Activated CD4-positive, alpha-beta memory T cell treated with anti-CD3 and anti-CD28 coated beads, Interleukin-2, amount 10 ng/mL, durations not matched to agents 7 days and 5 days (primary cell): ENCODE measurements around the gene HELB. TPM values are rescaled to one million over a fixed set of nuclear protein-coding genes. Genes with fewer than 3 reads are reported as not detected.
A peak's percentile ranks its signal among the peaks of the same experiment; 100 is the strongest.
"Not testable (repeated sequence)": the region's sequence is repeated elsewhere in the genome, so short reads cannot be mapped to it uniquely, and the experiment has no call there.

Source experiments
- CTCF ChIA-PET: fragments of 350-600 bp; sonication (Branson Sonifier 250); formaldehyde crosslinking; loops from one replicate; lab custom pipeline; 2021; ENCODE audit warnings: antibody characterized with exemption, inconsistent platforms; lab: Charles Lee
- POLR2A ChIA-PET: fragments of 350-600 bp; sonication (Branson Sonifier 250); formaldehyde crosslinking; loops from one replicate; lab custom pipeline; 2021; ENCODE audit warnings: antibody characterized with exemption; lab: Charles Lee
- DNase-seq: peaks from one replicate; pipeline ENCODE4 v3.0.0-alpha.2; 2020
- H3K27ac Mint-ChIP-seq: one replicate; pipeline ENCODE4 v1.8.0; 2021; ENCODE audit warnings: mild to moderate bottlenecking, mixed read lengths
- H3K27me3 Mint-ChIP-seq: one replicate; pipeline ENCODE4 v1.8.0; 2021; ENCODE audit warnings: mixed read lengths
- H3K36me3 Mint-ChIP-seq: one replicate; pipeline ENCODE4 v1.8.0; 2021; ENCODE audit warnings: low read depth, mixed read lengths
- H3K4me1 Mint-ChIP-seq: one replicate; pipeline ENCODE4 v1.8.0; 2021; ENCODE audit warnings: mixed read lengths
- H3K4me3 Mint-ChIP-seq: one replicate; pipeline ENCODE4 v1.8.0; 2021; ENCODE audit warnings: mild to moderate bottlenecking, mixed read lengths
- H3K9me3 Mint-ChIP-seq: one replicate; pipeline ENCODE4 v1.8.0; 2021; ENCODE audit warnings: mixed read lengths
- total RNA-seq, 2 experiments: library from RNA; stranded (reverse); gene quantifications; one replicate each; pipeline ENCODE4 v1.2.3, GENCODE V29; 2021

HELB gene
- total RNA-seq, 2 experiments from 2014 or later: 34.2 to 38.3 TPM

GRCh38 chr12:66279123-66279712 is 23.1 kb upstream of the HELB start:
- no peaks in the 10 kb centered on the region for H3K27me3 Mint-ChIP-seq
- H3K4me3 Mint-ChIP-seq: no peak overlapping the region
- ChIA-PET POLR2A (interaction anchor here (0.7 to 2.0 kb wide), 4 partner anchors 9 to 40 kb away, joined by 3 to 6 read pairs (median 4); partner anchors contain the start of gene HELB), CTCF (interaction anchor here (0.7 to 3.0 kb wide), 12 partner anchors 9 to 134 kb away, joined by 3 to 21 read pairs (median 4); partner anchors contain the start of gene HELB)
- peaks cover 10% of the 10 kb centered on the region for H3K9me3 Mint-ChIP-seq
- H3K4me1 Mint-ChIP-seq: peaks cover 25% of the 10 kb centered on the region
- H3K27ac Mint-ChIP-seq: no peak overlapping the region
- H3K36me3 Mint-ChIP-seq: peaks cover 9% of the 10 kb centered on the region
- peak; percentile 58 for DNase-seq

DNA sequence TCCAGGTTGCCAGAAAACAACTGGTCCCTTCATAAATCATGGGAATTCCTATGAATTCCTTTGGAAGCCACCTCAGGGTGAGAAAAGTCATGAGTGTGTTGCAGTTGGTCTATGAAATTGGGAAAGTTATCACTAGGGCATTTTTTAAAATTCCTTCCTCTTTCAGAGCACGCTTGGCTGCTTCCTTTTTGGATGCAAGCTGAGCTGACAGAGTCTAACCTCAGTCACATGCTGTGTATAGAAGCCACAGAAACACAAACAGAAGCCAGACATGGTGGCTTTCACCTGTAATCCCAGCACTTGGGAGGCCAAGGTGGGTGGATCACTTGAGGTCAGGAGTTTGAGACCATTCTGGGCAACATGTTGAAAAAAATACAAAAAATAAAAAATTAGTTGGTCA is 21.7 kb upstream of the HELB start:
- Mint-ChIP-seq H3K4me1 (peaks cover 25% of the 10 kb centered on the region), H3K27ac (no peak overlapping the region), H3K4me3 (no peak overlapping the region), H3K27me3 (no peaks in the 10 kb centered on the region), H3K9me3 (peaks cover 10% of the 10 kb centered on the region), H3K36me3 (peaks cover 9% of the 10 kb centered on the region)
- no peak for DNase-seq
- CTCF ChIA-PET: interaction anchor here (0.9 to 2.1 kb wide), 3 partner anchors 10 to 135 kb away, joined by 3 to 5 read pairs (median 4); no protein-coding TSS in a partner anchor
- POLR2A ChIA-PET: interaction anchor here (2.0 kb wide), 1 partner anchor 11 kb away, joined by 6 read pairs; no protein-coding TSS in a partner anchor

DNA sequence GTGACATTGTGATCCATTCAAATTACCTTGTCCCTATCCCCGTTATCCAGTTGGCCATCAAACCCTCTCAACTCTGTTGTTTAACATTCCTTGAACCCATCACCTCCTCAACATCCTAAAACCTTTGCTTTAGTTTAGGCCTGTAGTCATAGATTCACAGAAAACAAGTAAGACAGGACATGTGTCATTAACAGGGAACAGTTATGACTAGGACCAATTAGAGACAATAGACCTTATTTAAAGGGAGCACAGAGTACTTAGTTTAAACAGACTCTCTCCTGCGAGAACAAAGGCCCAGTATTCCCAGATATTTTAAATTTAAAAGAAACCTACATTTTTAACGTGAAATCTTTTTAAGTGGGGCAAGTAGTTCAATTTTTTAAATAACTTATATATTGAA is 20.0 kb upstream of the HELB start:
- ChIA-PET CTCF (interaction anchor here (1.3 kb wide), 1 partner anchor 20 kb away, joined by 4 read pairs; the partner anchor contains the start of gene HELB), POLR2A (no interaction called here)
- DNase-seq: no peak
- Mint-ChIP-seq H3K36me3 (peaks cover 18% of the 10 kb centered on the region), H3K27ac (no peak overlapping the region), H3K9me3 (peaks cover 14% of the 10 kb centered on the region), H3K4me3 (no peak overlapping the region), H3K4me1 (peaks cover 28% of the 10 kb centered on the region), H3K27me3 (no peaks in the 10 kb centered on the region)

DNA sequence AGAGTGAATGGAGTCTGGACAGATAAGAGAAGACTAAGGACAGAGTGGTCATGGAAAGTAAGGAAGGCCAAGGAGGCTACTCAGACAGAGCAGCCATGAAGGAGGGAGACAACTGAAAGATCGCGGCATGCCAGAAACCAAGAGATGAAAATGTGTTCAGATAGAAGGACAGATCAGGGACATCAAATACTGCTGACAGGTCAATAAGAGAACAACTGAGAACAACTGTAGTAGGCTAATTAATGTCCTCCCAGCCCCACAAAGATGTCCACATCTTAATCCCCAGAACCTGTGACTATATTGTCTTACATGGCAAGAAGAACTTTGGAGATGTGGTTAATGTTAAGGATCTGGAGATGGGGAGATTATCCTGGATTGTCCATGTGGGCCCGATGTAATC is 15.0 kb upstream of the HELB start:
- POLR2A ChIA-PET: no interaction called here
- CTCF ChIA-PET: no interaction called here
- H3K27ac Mint-ChIP-seq: peak overlapping the region; percentile 83
- no peak overlapping the region for H3K4me3 Mint-ChIP-seq
- no peak for DNase-seq
- H3K36me3 Mint-ChIP-seq: peaks cover 41% of the 10 kb centered on the region
- no peaks in the 10 kb centered on the region for H3K27me3 Mint-ChIP-seq
- peaks cover 64% of the 10 kb centered on the region for H3K4me1 Mint-ChIP-seq
- H3K9me3 Mint-ChIP-seq: peaks cover 13% of the 10 kb centered on the region

GRCh38 chr12:66288121-66288520 is 14.2 kb upstream of the HELB start:
- DNase-seq: peak; percentile 69
- POLR2A ChIA-PET: interaction anchor here (0.8 to 4.5 kb wide), 6 partner anchors 15 to 158 kb away, joined by 3 to 94 read pairs (median 8); partner anchors contain the start of genes HELB, LLPH and TMBIM4
- H3K4me1 Mint-ChIP-seq: peaks cover 69% of the 10 kb centered on the region

GRCh38 chr12:66289485-66289884 is 12.8 kb upstream of the HELB start:
- no peak overlapping the region for H3K4me3 Mint-ChIP-seq
- H3K9me3 Mint-ChIP-seq: peaks cover 22% of the 10 kb centered on the region
- no peak for DNase-seq
- CTCF ChIA-PET: interaction anchor here (1.3 kb wide), 1 partner anchor 120 kb away, joined by 3 read pairs; no protein-coding TSS in a partner anchor
- peaks cover 50% of the 10 kb centered on the region for H3K36me3 Mint-ChIP-seq
- POLR2A ChIA-PET: interaction anchor here (1.5 to 4.5 kb wide), 3 partner anchors 13 to 159 kb away, joined by 5 to 94 read pairs (median 6); partner anchors contain the start of genes HELB, LLPH and TMBIM4
- H3K27ac Mint-ChIP-seq: peak overlapping the region; percentile 96
- no peaks in the 10 kb centered on the region for H3K27me3 Mint-ChIP-seq
- H3K4me1 Mint-ChIP-seq: peaks cover 69% of the 10 kb centered on the region

More at GRCh38 chr12:66288121-66288520, 14.2 kb upstream of the HELB start:
- Mint-ChIP-seq H3K27ac (peak overlapping the region; percentile 83), H3K9me3 (peaks cover 17% of the 10 kb centered on the region), H3K27me3 (no peaks in the 10 kb centered on the region), H3K36me3 (peaks cover 47% of the 10 kb centered on the region), H3K4me3 (peak overlapping the region; percentile 33)
- CTCF ChIA-PET: interaction anchor here (0.8 to 1.1 kb wide), 4 partner anchors 9 to 64 kb away, joined by 3 to 7 read pairs (median 4); partner anchors contain the start of gene HELB

- Mint-ChIP-seq H3K36me3 (peaks cover 50% of the 10 kb centered on the region), H3K4me3 (peak overlapping the region; percentile 45), H3K9me3 (peaks cover 22% of the 10 kb centered on the region), H3K27me3 (no peaks in the 10 kb centered on the region), H3K27ac (peak overlapping the region; percentile 96), H3K4me1 (peaks cover 69% of the 10 kb centered on the region)
- ChIA-PET CTCF (interaction anchor here (0.6 to 1.3 kb wide), 3 partner anchors 13 to 118 kb away, joined by 3 to 4 read pairs (median 3); no protein-coding TSS in a partner anchor), POLR2A (interaction anchor here (0.6 to 4.5 kb wide), 5 partner anchors 9 to 160 kb away, joined by 3 to 94 read pairs (median 5); partner anchors contain the start of genes HELB, LLPH and TMBIM4)
- peak; percentile 58 for DNase-seq
Observed at GRCh38 chr12:66290716-66291200, 11.5 kb upstream of the HELB start.

- H3K27me3 Mint-ChIP-seq: peaks cover 2% of the 10 kb centered on the region
- CTCF ChIA-PET: no interaction called here
- H3K4me1 Mint-ChIP-seq: peaks cover 48% of the 10 kb centered on the region
- H3K27ac Mint-ChIP-seq: no peak overlapping the region
- no peak for DNase-seq
- peaks cover 15% of the 10 kb centered on the region for H3K36me3 Mint-ChIP-seq
- H3K4me3 Mint-ChIP-seq: no peak overlapping the region
- POLR2A ChIA-PET: no interaction called here
- peaks cover 15% of the 10 kb centered on the region for H3K9me3 Mint-ChIP-seq
Observed at GRCh38 chr12:66296176-66296683, 6.1 kb upstream of the HELB start.

DNA sequence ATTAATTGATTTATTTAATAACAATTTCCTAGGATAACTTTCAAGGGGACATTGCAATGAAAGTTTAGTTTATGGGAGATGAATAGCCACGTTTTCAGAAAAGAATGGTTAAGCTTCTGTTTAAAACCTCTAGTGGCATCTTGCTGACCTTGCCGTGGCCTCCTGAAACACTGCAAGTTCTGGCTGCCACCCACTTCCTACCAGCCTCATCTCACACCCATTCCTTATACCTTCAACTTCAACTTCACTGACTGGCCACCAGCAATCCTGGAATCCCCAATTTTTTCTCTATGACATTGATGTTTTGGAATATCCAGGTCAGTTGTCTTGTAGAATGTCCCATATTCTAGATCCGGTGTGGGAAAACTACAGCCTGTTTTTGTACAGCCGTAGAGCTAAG is 5.2 kb upstream of the HELB start:
- Mint-ChIP-seq H3K27ac (no peak overlapping the region), H3K27me3 (peaks cover 2% of the 10 kb centered on the region), H3K4me1 (peaks cover 45% of the 10 kb centered on the region), H3K4me3 (no peak overlapping the region), H3K36me3 (peaks cover 11% of the 10 kb centered on the region), H3K9me3 (peaks cover 11% of the 10 kb centered on the region)
- no peak for DNase-seq
- ChIA-PET POLR2A (no interaction called here), CTCF (no interaction called here)

GRCh38 chr12:66297923-66298322 is 4.4 kb upstream of the HELB start:
- peaks cover 7% of the 10 kb centered on the region for H3K9me3 Mint-ChIP-seq
- H3K4me3 Mint-ChIP-seq: no peak overlapping the region
- H3K36me3 Mint-ChIP-seq: peaks cover 12% of the 10 kb centered on the region
- H3K27me3 Mint-ChIP-seq: peaks cover 2% of the 10 kb centered on the region
- H3K4me1 Mint-ChIP-seq: peaks cover 40% of the 10 kb centered on the region
- POLR2A ChIA-PET: interaction anchor here (1.8 kb wide), 1 partner anchor 167 kb away, joined by 4 read pairs; the partner anchor contains the start of gene LLPH
- no peak overlapping the region for H3K27ac Mint-ChIP-seq
- no peak for DNase-seq
- CTCF ChIA-PET: no interaction called here

DNA sequence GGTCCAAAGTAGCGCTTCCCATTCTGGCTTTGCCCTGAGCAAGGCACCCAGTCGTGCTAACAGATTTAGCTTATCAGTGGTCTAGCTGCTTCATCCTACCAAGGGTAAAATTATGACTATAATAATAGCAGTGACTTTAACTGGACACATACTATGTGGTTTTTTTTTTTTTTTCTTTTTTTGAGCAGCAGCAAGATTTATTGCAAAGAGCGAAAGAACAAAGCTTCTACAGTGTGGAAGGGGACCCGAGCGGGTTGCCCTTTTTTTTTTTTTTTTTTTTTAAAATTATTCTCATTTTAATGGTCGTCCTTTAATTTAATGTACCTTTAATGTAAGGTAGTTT is 505 bp downstream of the HELB start:
- Mint-ChIP-seq H3K27ac (peak overlapping the region; percentile 99), H3K4me1 (peaks cover 51% of the 10 kb centered on the region), H3K4me3 (peak overlapping the region; percentile 100)

GRCh38 chr12:66303316-66303804 is 1.1 kb downstream of the HELB start:
- Mint-ChIP-seq H3K27ac (peak overlapping the region; percentile 99), H3K4me1 (peaks cover 54% of the 10 kb centered on the region), H3K4me3 (peak overlapping the region; percentile 100), H3K36me3 (peaks cover 50% of the 10 kb centered on the region)
- POLR2A ChIA-PET: interaction anchor here (1.1 to 4.9 kb wide), 10 partner anchors 9 to 966 kb away, joined by 5 to 94 read pairs (median 23); partner anchors contain the start of genes CAND1, LLPH and TMBIM4
- CTCF ChIA-PET: interaction anchor here (1.0 to 4.0 kb wide), 8 partner anchors 10 to 173 kb away, joined by 3 to 19 read pairs (median 8); partner anchors contain the start of genes LLPH and TMBIM4
- H3K27me3 Mint-ChIP-seq, H3K9me3 Mint-ChIP-seq: not testable (repeated sequence)
- peak; percentile 41 for DNase-seq

More for the DNA sequence above, 505 bp downstream of the HELB start:
- no peak for DNase-seq
- POLR2A ChIA-PET: interaction anchor here (0.8 to 4.9 kb wide), 14 partner anchors 10 to 967 kb away, joined by 3 to 94 read pairs (median 8); partner anchors contain the start of genes CAND1, LLPH and TMBIM4
- Mint-ChIP-seq H3K36me3 (peaks cover 45% of the 10 kb centered on the region), H3K27me3 (peaks cover 2% of the 10 kb centered on the region), H3K9me3 (no peaks in the 10 kb centered on the region)
- CTCF ChIA-PET: interaction anchor here (0.7 to 4.0 kb wide), 12 partner anchors 10 to 231 kb away, joined by 3 to 19 read pairs (median 6); partner anchors contain the start of genes LLPH and TMBIM4
